ENCODE results near the gene ZNF827.

ZNF827 gene

DNA sequence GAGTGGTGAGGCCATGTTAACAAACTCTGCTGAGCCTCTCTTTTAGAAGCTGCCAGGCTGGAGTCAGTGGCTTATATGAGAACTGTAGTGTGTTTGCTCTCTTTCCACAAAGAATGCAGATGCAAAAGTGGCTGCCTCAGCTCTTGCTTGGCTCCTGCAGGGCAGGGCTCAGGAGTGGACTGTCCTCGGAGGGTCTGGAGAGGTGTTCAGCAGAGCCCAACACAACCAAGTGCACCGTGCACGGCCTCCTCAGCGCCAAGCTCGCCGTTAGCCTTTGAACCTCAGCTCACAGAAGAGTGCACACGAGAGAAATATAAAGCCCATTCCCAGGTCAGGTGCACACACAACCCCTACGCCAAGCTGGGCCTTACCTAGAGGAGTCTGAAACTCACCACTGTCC, 175.9 kb downstream of the ZNF827 start:
- Histone ChIP-seq H3K36me3 (ENCODE audit: insufficient read depth, insufficient read length, low read length) (peaks cover 67% of the 10 kb centered on the region), H3K9me3 (ENCODE audit: insufficient read depth, low read length) (no peaks in the 10 kb centered on the region), H3K27me3 (ENCODE audit: insufficient read depth, insufficient read length) (no peaks in the 10 kb centered on the region)

DNA sequence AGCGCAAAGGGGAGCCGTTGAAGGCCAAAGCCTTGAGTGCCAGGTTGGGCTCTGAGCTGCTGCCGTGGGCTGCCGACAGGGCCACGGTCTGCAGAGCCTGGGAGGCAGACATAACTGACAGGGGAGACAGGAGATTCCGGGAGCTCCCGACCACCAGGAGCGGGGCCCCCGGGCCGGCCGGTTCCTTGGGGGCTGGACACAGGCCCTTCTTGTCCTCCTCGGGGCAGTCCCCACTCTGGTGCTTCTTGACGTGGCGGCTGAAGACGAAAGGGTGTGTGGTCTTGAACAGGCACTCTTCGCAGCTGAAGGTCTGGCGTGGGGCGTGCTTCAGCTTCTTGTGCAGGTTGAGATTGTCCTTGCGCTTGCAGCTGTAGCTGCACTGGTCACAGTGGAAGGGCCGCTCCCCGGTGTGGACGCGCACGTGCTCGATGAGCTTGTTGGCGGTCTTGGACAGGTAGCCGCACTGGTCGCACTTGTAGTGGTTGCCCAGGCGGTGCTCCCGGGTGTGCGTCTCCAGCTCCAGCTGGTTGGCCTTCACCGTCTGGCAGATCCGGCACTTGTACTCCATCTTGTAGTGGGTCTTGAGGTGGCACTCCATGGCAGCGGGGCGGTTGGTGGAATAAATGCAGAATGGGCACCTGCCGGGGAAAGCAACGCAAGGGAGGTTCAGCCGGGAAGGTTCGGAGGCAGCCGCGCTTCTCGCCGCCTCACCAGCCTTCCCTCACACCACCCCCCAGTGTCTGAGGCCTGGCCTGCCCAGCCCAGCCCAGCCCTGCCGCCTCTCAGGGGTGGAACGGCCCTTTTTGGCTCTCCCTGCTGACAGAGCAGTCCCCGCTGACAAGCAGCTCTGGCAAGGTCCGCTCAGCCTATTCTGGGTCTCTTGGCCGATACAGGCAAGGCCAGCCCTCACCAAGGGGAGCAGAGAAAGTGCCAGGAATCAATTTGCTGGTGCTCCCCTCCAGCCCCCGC, 177.4 kb downstream of the ZNF827 start:
- H3K9ac ChIP-seq (ENCODE audit: insufficient read length, low read depth) = no peak overlapping the region
- no peak for TF ChIP-seq SUZ12 (IDR thresholded peaks at IDR 0.05; ENCODE audit: extremely low read depth, insufficient read depth, insufficient read length)
- no peak for TF ChIP-seq ZNF274 (IDR thresholded peaks at IDR 0.05; ENCODE audit: low read depth, low read length)
- TF ChIP-seq YY1 (IDR thresholded peaks at IDR 0.05; ENCODE audit: insufficient read depth, insufficient read length) = no peak
- H3K27me3 ChIP-seq (ENCODE audit: insufficient read depth, insufficient read length) = no peaks in the 10 kb centered on the region
- H3K4me1 ChIP-seq (ENCODE audit: insufficient read depth, insufficient read length) = no peaks in the 10 kb centered on the region
- no peak overlapping the region for H3K4me3 ChIP-seq (ENCODE audit: insufficient read length, low read depth)
- H3K36me3 ChIP-seq (ENCODE audit: insufficient read depth, insufficient read length, low read length) = peaks cover 67% of the 10 kb centered on the region
- no peaks in the 10 kb centered on the region for H3K9me3 ChIP-seq (ENCODE audit: insufficient read depth, low read length)
- no peak for DNase-seq (ENCODE audit: low read depth, low spot score)

More for the DNA sequence above, 175.9 kb downstream of the ZNF827 start:
- TF ChIP-seq ZNF274 (IDR thresholded peaks at IDR 0.05; ENCODE audit: low read depth, low read length) = no peak
- no peak for TF ChIP-seq YY1 (IDR thresholded peaks at IDR 0.05; ENCODE audit: insufficient read depth, insufficient read length)
- no peak for TF ChIP-seq SUZ12 (IDR thresholded peaks at IDR 0.05; ENCODE audit: extremely low read depth, insufficient read depth, insufficient read length)
- Histone ChIP-seq H3K4me3 (ENCODE audit: insufficient read length, low read depth) (no peak overlapping the region), H3K4me1 (ENCODE audit: insufficient read depth, insufficient read length) (no peaks in the 10 kb centered on the region), H3K9ac (ENCODE audit: insufficient read length, low read depth) (no peak overlapping the region)
- DNase-seq (ENCODE audit: low read depth, low spot score) = no peak

DNA sequence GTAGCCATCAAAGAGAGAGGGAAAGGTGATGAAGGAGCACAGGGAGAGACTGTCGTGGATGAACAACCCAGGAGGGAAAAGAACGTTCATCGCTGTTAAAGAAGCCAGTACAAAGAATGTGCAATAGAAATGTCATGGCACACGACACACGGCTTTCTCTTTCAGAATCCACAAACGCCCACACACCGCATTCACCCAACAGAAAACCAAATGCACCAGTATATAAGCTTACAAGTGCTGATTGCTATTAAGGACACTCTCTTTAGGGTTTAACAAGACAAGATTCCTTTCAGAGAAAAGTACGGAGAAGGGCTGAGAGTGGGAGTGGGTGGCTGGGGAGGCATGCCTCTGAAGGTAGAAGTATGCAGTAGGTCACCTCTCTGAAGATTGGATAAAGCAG, 178.4 kb downstream of the ZNF827 start:
- Histone ChIP-seq H3K9ac (ENCODE audit: insufficient read length, low read depth) (no peak overlapping the region), H3K4me3 (ENCODE audit: insufficient read length, low read depth) (no peak overlapping the region), H3K36me3 (ENCODE audit: insufficient read depth, insufficient read length, low read length) (peaks cover 57% of the 10 kb centered on the region), H3K9me3 (ENCODE audit: insufficient read depth, low read length) (no peaks in the 10 kb centered on the region), H3K4me1 (ENCODE audit: insufficient read depth, insufficient read length) (no peaks in the 10 kb centered on the region), H3K27me3 (ENCODE audit: insufficient read depth, insufficient read length) (no peaks in the 10 kb centered on the region)
- no peak for TF ChIP-seq ZNF274 (IDR thresholded peaks at IDR 0.05; ENCODE audit: low read depth, low read length)
- TF ChIP-seq SUZ12 (IDR thresholded peaks at IDR 0.05; ENCODE audit: extremely low read depth, insufficient read depth, insufficient read length) = no peak
- no peak for TF ChIP-seq YY1 (IDR thresholded peaks at IDR 0.05; ENCODE audit: insufficient read depth, insufficient read length)
- DNase-seq (ENCODE audit: low read depth, low spot score) = no peak

DNA sequence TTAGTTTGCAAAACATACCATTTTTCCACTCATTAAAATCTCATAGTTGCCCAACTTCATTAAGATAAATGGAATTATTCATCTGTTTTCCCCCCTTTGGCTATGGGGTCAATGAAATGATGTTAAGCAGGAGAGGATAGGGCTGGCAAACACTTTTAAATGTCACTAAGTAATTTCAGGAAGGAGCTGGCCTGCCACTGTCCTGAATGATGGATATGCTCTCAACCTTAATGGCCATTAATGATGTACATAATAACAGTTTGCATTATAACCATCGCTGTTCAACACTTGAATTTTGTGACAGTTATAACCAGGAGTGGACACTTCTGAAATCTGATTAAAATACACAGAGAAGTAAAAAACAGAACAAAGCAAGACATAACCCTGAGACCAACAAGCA, 181.4 kb downstream of the ZNF827 start:
- H3K9me3 ChIP-seq (ENCODE audit: insufficient read depth, low read length) = no peaks in the 10 kb centered on the region
- no peak for TF ChIP-seq ZNF274 (IDR thresholded peaks at IDR 0.05; ENCODE audit: low read depth, low read length)
- no peaks in the 10 kb centered on the region for H3K27me3 ChIP-seq (ENCODE audit: insufficient read depth, insufficient read length)
- no peak overlapping the region for H3K4me3 ChIP-seq (ENCODE audit: insufficient read length, low read depth)
- H3K36me3 ChIP-seq (ENCODE audit: insufficient read depth, insufficient read length, low read length) = peaks cover 29% of the 10 kb centered on the region
- no peak overlapping the region for H3K9ac ChIP-seq (ENCODE audit: insufficient read length, low read depth)
- no peaks in the 10 kb centered on the region for H3K4me1 ChIP-seq (ENCODE audit: insufficient read depth, insufficient read length)
- no peak for DNase-seq (ENCODE audit: low read depth, low spot score)

DNA sequence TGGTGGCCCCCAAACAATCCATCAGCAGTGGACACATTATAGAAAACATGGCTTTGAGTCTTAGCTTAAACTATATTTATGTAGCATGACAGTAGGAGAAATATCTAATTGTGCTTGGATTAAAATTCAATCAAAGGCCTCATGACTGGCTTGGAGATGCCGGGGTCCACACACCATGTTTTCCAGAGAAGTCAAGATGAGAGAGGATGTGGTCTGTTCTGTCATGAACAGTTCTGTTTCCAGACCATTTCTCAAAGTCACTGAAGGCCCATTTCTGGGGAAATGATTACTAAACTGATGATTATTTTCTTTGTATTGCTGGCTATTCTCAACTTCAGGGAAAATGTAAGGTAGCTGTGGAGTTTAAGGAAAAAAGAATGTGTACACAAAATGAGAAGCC, 182.4 kb downstream of the ZNF827 start:
- H3K27me3 ChIP-seq (ENCODE audit: insufficient read depth, insufficient read length) = no peaks in the 10 kb centered on the region

DNA sequence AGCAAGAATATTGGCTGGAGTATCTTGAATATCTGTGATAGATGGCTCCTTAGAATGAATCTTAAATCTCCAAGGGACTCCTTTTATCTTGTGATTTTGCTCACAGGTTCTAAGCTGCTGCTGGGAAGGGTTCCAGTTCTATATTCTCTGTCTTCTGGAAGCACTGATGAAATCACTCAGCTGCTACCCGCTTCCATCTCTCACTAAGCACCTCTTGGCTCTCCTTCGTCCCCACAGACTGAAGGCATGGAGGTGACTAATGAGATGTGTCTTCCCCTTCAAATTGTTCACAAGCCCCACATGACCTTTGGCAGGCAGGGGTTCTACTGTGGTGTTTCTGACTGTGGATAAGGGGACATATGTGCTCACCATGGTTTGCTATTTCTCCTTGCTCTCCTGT, 182.8 kb downstream of the ZNF827 start:
- TF ChIP-seq YY1 (IDR thresholded peaks at IDR 0.05; ENCODE audit: insufficient read depth, insufficient read length) (no peak), ZNF274 (IDR thresholded peaks at IDR 0.05; ENCODE audit: low read depth, low read length) (no peak), SUZ12 (IDR thresholded peaks at IDR 0.05; ENCODE audit: extremely low read depth, insufficient read depth, insufficient read length) (no peak)
- H3K36me3 ChIP-seq (ENCODE audit: insufficient read depth, insufficient read length, low read length) = peaks cover 15% of the 10 kb centered on the region

More for the DNA sequence above, 182.4 kb downstream of the ZNF827 start:
- no peaks in the 10 kb centered on the region for H3K4me1 ChIP-seq (ENCODE audit: insufficient read depth, insufficient read length)
- peaks cover 20% of the 10 kb centered on the region for H3K36me3 ChIP-seq (ENCODE audit: insufficient read depth, insufficient read length, low read length)
- H3K9me3 ChIP-seq (ENCODE audit: insufficient read depth, low read length) = no peaks in the 10 kb centered on the region
- H3K4me3 ChIP-seq (ENCODE audit: insufficient read length, low read depth) = no peak overlapping the region
- no peak overlapping the region for H3K9ac ChIP-seq (ENCODE audit: insufficient read length, low read depth)
- DNase-seq (ENCODE audit: low read depth, low spot score) = no peak
- TF ChIP-seq SUZ12 (IDR thresholded peaks at IDR 0.05; ENCODE audit: extremely low read depth, insufficient read depth, insufficient read length) (no peak), YY1 (IDR thresholded peaks at IDR 0.05; ENCODE audit: insufficient read depth, insufficient read length) (no peak), ZNF274 (IDR thresholded peaks at IDR 0.05; ENCODE audit: low read depth, low read length) (no peak)

DNA sequence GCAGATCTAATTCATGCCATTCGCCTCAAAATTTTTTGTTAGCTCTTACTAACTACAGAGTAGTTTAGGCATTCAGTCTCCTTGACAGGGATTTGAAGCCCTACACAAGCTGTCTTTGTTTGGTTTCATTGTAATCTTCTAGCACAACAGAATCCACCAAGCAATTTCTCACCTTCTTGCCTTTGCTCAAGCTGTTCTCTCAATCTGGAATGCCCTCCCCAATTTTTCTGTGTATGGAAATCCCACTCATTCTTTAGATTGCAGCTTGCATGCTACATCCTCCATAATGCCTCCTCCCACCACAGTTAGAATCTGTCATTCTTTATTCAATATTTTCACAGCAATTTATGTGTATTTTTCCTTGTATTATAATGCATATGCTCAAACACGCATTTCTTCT, 195.0 kb downstream of the ZNF827 start:
- H3K9ac ChIP-seq (ENCODE audit: insufficient read length, low read depth) = no peak overlapping the region
- DNase-seq (ENCODE audit: low read depth, low spot score) = no peak
- no peaks in the 10 kb centered on the region for H3K9me3 ChIP-seq (ENCODE audit: insufficient read depth, low read length)
- H3K27me3 ChIP-seq (ENCODE audit: insufficient read depth, insufficient read length) = no peaks in the 10 kb centered on the region
- H3K4me1 ChIP-seq (ENCODE audit: insufficient read depth, insufficient read length) = no peaks in the 10 kb centered on the region
- TF ChIP-seq YY1 (IDR thresholded peaks at IDR 0.05; ENCODE audit: insufficient read depth, insufficient read length) (no peak), SUZ12 (IDR thresholded peaks at IDR 0.05; ENCODE audit: extremely low read depth, insufficient read depth, insufficient read length) (no peak), ZNF274 (IDR thresholded peaks at IDR 0.05; ENCODE audit: low read depth, low read length) (no peak)
- H3K36me3 ChIP-seq (ENCODE audit: insufficient read depth, insufficient read length, low read length) = no peaks in the 10 kb centered on the region
- no peak overlapping the region for H3K4me3 ChIP-seq (ENCODE audit: insufficient read length, low read depth)

More for the DNA sequence above, 182.8 kb downstream of the ZNF827 start:
- Histone ChIP-seq H3K27me3 (ENCODE audit: insufficient read depth, insufficient read length) (no peaks in the 10 kb centered on the region), H3K9me3 (ENCODE audit: insufficient read depth, low read length) (no peaks in the 10 kb centered on the region), H3K4me3 (ENCODE audit: insufficient read length, low read depth) (no peak overlapping the region), H3K9ac (ENCODE audit: insufficient read length, low read depth) (no peak overlapping the region), H3K4me1 (ENCODE audit: insufficient read depth, insufficient read length) (no peaks in the 10 kb centered on the region)
- DNase-seq (ENCODE audit: low read depth, low spot score) = no peak

Measured in NT2/D1 (cell line).